Endodermal cell (in vitro differentiated cells): Measurements from ENCODE around the gene DPP10. TPM values are rescaled to one million over a fixed set of nuclear protein-coding genes. Genes with fewer than 3 reads are reported as not detected.

Experiments used
- DNase-seq: peaks from one replicate; pipeline ENCODE4 v3.0.0-alpha.2; 2017
- H3K27ac ChIP-seq: 2 replicates; pipeline ENCODE4 v1.5.1; 2013; ENCODE audit warnings: mild to moderate bottlenecking, low read depth, low read length, moderate library complexity
- H3K27me3 ChIP-seq: 2 replicates; pipeline ENCODE4 v1.6.1; 2013; ENCODE audit warnings: mild to moderate bottlenecking, low read length, moderate library complexity; ENCODE audit not compliant: insufficient read depth, control insufficient read depth, poor library complexity, severe bottlenecking
- H3K36me3 ChIP-seq: 2 replicates; pipeline ENCODE4 v1.7.0; 2013; ENCODE audit warnings: mild to moderate bottlenecking, low read length, moderate library complexity; ENCODE audit not compliant: control insufficient read depth, insufficient read depth
- H3K4me1 ChIP-seq: one replicate; pipeline ENCODE4 v1.7.0; 2013; ENCODE audit warnings: low read length; ENCODE audit not compliant: control insufficient read depth, insufficient read depth
- H3K4me3 ChIP-seq: 2 replicates; pipeline ENCODE4 v1.5.1; 2013; ENCODE audit warnings: mild to moderate bottlenecking, low read length, moderate library complexity
- H3K9ac ChIP-seq: 2 replicates; pipeline ENCODE4 v1.6.1; 2013; ENCODE audit warnings: mild to moderate bottlenecking, low read length, moderate library complexity; ENCODE audit not compliant: poor library complexity, severe bottlenecking; ENCODE audit errors: extremely low read depth
- H3K9me3 ChIP-seq: 2 replicates; pipeline ENCODE4 v1.6.1; 2013; ENCODE audit warnings: mild to moderate bottlenecking, low read length, moderate library complexity; ENCODE audit not compliant: control insufficient read depth
- H3K27ac Mint-ChIP-seq: 2 replicates; pipeline ENCODE4 v1.8.0; 2020; ENCODE audit warnings: mixed read lengths
- H3K27me3 Mint-ChIP-seq: 2 replicates; pipeline ENCODE4 v1.8.0; 2021; ENCODE audit warnings: mild to moderate bottlenecking, mixed read lengths; ENCODE audit not compliant: insufficient read depth
- H3K36me3 Mint-ChIP-seq: 2 replicates; pipeline ENCODE4 v1.8.0; 2020; ENCODE audit warnings: low read depth, mixed read lengths
- H3K4me1 Mint-ChIP-seq: 2 replicates; pipeline ENCODE4 v1.8.0; 2020; ENCODE audit warnings: mixed read lengths
- H3K4me3 Mint-ChIP-seq: 2 replicates; pipeline ENCODE4 v1.8.0; 2020; ENCODE audit warnings: mild to moderate bottlenecking, moderate library complexity, mixed read lengths
- H3K9me3 Mint-ChIP-seq: 2 replicates; pipeline ENCODE4 v1.8.0; 2020; ENCODE audit warnings: mild to moderate bottlenecking, mixed read lengths
- CTCF ChIP-seq: fragments of 200-600 bp; sonication (generic); conservative IDR thresholded peaks from 2 replicates; pipeline ENCODE4 v1.5.0; 2021; ENCODE audit warnings: antibody characterized with exemption, mild to moderate bottlenecking
- WGBS, 2 experiments: methylation state at CpG; one replicate each; pipeline versions ENCODE4 v1.1.5 to v1.1.7; 2013; ENCODE audit warnings: missing lambda C conversion rate in 2 of 2, mixed read lengths in 1 of 2; ENCODE audit not compliant: insufficient coverage in 1 of 2, insufficient read length in 1 of 2; 5-methylcytosine and 5-hydroxymethylcytosine counted together
- total RNA-seq, 2 donors: library from RNA; stranded (reverse); fragmentation: NEBNext Ultra II Directional in 1 of 2; extraction: Animal tissue kit (Norgen Biotek cat#: 25700) in 1 of 2; gene quantifications; 2 replicates in 1 of 2; 3 replicates in 1 of 2; pipeline ENCODE4 v1.2.1, GENCODE V29; 2021

DPP10 gene
- total RNA-seq, 2 donors from 2014 or later, result 8.2 to 19.2 TPM

DNA sequence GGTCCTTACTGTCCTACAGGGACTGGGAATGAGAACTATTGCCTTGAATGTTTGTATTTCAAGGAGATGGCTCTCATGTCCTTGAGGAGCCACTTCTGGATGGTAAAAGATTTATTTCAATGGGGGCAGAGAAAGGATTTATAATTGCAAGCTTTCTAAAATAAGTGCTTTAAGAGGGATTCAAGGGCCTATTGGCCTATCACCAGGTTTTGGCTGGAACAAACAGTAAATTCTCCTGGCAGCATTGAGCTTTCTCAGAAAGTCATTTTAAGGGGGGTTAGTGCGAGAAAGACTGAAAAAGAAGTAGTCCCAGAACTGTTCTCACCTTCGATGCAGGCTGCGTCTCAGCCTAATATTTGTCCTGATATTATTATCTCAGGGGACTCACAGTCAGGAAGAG lies 29.8 kb downstream of the DPP10 start:
- H3K36me3 Mint-ChIP-seq, result no peaks in the 10 kb centered on the region
- H3K9me3 Mint-ChIP-seq, result no peaks in the 10 kb centered on the region
- H3K9me3 ChIP-seq, result no peaks in the 10 kb centered on the region
- H3K4me1 ChIP-seq, result peaks cover 3% of the 10 kb centered on the region
- H3K27ac ChIP-seq, result no peak overlapping the region
- no peak for TF ChIP-seq CTCF
- no peak overlapping the region for H3K9ac ChIP-seq
- no peak overlapping the region for H3K4me3 ChIP-seq
- H3K27ac Mint-ChIP-seq, result no peak overlapping the region
- no peak overlapping the region for H3K4me3 Mint-ChIP-seq
- no peaks in the 10 kb centered on the region for H3K36me3 ChIP-seq
- peaks cover 8% of the 10 kb centered on the region for H3K27me3 ChIP-seq
- H3K27me3 Mint-ChIP-seq, result no peaks in the 10 kb centered on the region
- DNase-seq, result no peak
- 91 to 95% methylated on average over 3 of the region's 3 CpGs for WGBS, 2 experiments
- H3K4me1 Mint-ChIP-seq, result peaks cover 2% of the 10 kb centered on the region

DNA sequence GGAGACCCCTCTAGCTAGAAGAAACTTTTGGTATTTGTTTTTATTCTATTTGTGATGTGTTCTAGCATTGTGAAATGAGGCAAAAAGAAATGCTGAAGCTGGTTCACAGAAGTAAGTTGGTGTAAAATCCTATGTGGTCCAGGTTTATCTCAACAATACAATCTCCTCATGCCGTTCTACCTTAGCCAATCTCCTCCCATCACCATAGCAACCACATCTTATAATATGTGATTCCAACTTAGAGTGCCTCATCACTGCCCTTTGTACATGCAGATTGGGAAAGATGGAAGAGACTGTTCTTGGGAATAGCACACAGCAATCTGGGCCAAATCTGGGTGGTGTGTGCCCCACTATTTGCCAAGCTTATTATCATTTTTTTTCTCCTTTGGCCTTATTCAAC lies 30.3 kb downstream of the DPP10 start:
- peaks cover 3% of the 10 kb centered on the region for H3K4me1 ChIP-seq
- no peak for TF ChIP-seq CTCF
- peaks cover 2% of the 10 kb centered on the region for H3K4me1 Mint-ChIP-seq

DNA sequence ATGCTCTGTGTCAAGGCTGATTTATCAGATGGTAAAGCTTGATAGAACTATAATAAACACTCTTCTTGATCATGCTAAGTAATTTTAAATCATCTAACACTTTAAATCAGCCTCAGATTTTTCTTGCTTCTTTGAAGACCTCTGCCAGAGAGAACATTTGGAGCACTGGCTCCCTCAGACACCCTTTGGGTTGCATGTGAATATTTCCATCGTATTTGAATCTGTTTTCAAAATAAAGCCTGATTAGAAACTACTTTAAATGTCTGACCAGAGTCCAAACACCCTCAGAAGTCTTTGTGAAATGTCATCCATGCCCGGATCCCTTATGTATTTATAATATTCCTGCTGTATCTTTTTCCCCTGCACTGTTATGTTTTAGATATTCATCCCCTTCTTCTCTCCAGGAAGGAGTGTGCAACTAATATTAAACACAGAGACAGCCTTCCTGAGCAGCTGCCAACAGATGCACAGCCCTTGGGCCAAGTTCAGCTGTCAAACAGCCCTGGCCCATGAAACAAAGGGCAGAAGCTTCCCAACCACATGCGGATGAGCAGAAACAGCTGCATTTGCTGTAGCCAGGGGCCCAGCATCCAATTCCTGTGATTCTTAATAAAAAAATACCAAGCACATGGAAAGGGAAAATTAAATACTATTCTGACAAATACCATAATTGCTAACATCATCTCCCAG lies 46.5 kb downstream of the DPP10 start:
- Histone ChIP-seq H3K27ac (no peak overlapping the region), H3K9me3 (no peaks in the 10 kb centered on the region), H3K4me3 (no peak overlapping the region), H3K4me1 (no peaks in the 10 kb centered on the region), H3K9ac (no peak overlapping the region), H3K36me3 (no peaks in the 10 kb centered on the region), H3K27me3 (no peaks in the 10 kb centered on the region)
- Mint-ChIP-seq H3K4me1 (no peaks in the 10 kb centered on the region), H3K27me3 (no peaks in the 10 kb centered on the region), H3K27ac (no peak overlapping the region), H3K36me3 (no peaks in the 10 kb centered on the region), H3K4me3 (no peak overlapping the region), H3K9me3 (no peaks in the 10 kb centered on the region)
- 94 to 100% methylated on average over 2 to 3 of the region's 3 CpGs for WGBS, 2 experiments
- no peak for DNase-seq
- TF ChIP-seq CTCF, result no peak

More for the DNA sequence above, 30.3 kb downstream of the DPP10 start:
- H3K9ac ChIP-seq, result no peak overlapping the region
- H3K36me3 ChIP-seq, result no peaks in the 10 kb centered on the region
- H3K36me3 Mint-ChIP-seq, result no peaks in the 10 kb centered on the region
- no peak for DNase-seq
- H3K4me3 Mint-ChIP-seq, result no peak overlapping the region
- H3K4me3 ChIP-seq, result no peak overlapping the region
- WGBS, 2 experiments, result 83% methylated on average over 1 of the region's 1 CpG; no CpG with 5 or more reads in 1 of the 2 experiments
- H3K27me3 ChIP-seq, result peaks cover 8% of the 10 kb centered on the region
- H3K9me3 ChIP-seq, result no peaks in the 10 kb centered on the region
- H3K9me3 Mint-ChIP-seq, result no peaks in the 10 kb centered on the region
- no peak overlapping the region for H3K27ac ChIP-seq
- no peaks in the 10 kb centered on the region for H3K27me3 Mint-ChIP-seq
- no peak overlapping the region for H3K27ac Mint-ChIP-seq
